CD14-positive monocyte (primary cell): ENCODE data around the gene ROGDI. TPM values are rescaled to one million over a fixed set of nuclear protein-coding genes. Genes with fewer than 3 reads are reported as not detected.

Source experiments
- DNase-seq, 3 donors: peaks; one replicate each; pipeline ENCODE4 v3.0.0-alpha.2; 2011 to 2022
- H2AFZ ChIP-seq: 2 replicates; pipeline ENCODE4 v1.6.0; 2012; ENCODE audit warnings: mild to moderate bottlenecking, low read depth, low read length, inconsistent platforms; ENCODE audit not compliant: insufficient read depth, poor library complexity, severe bottlenecking
- H3K27ac ChIP-seq, 2 donors: 1 replicate in 1 of 2; 2 replicates in 1 of 2; pipeline ENCODE4 v1.5.1; 2012 to 2013; ENCODE audit warnings: low read length in 2 of 2, control low read depth in 1 of 2, inconsistent platforms in 1 of 2, low read depth in 1 of 2, mild to moderate bottlenecking in 1 of 2
- H3K27me3 ChIP-seq, 2 donors: one replicate each; pipeline versions ENCODE4 v1.6.0 to v1.6.1; 2011 to 2013; ENCODE audit warnings: low read length in 2 of 2; ENCODE audit not compliant: control insufficient read depth in 2 of 2, insufficient read depth in 2 of 2
- H3K36me3 ChIP-seq, 2 donors: replicated peaks in 1 of 2; 1 replicate in 1 of 2; 2 replicates in 1 of 2; pipeline versions ENCODE4 v1.5.1 to v1.6.1; 2012 to 2013; ENCODE audit warnings: low read length in 2 of 2, control low read depth in 1 of 2, inconsistent platforms in 1 of 2, mild to moderate bottlenecking in 1 of 2; ENCODE audit not compliant: insufficient read depth in 2 of 2, control insufficient read depth in 1 of 2
- H3K4me1 ChIP-seq, 2 donors: 1 replicate in 1 of 2; 2 replicates in 1 of 2; pipeline versions ENCODE4 v1.5.1 to v1.6.1; 2012 to 2013; ENCODE audit warnings: low read length in 2 of 2, control low read depth in 1 of 2, inconsistent platforms in 1 of 2, mild to moderate bottlenecking in 1 of 2, moderate library complexity in 1 of 2; ENCODE audit not compliant: insufficient read depth in 2 of 2, control insufficient read depth in 1 of 2
- H3K4me2 ChIP-seq: replicated peaks from 2 replicates; pipeline ENCODE3; 2012; ENCODE audit warnings: low read length, moderate library complexity, mild to moderate bottlenecking; ENCODE audit not compliant: poor library complexity, severe bottlenecking; ENCODE audit errors: extremely low read depth
- H3K4me3 ChIP-seq, 3 experiments: fragments of 200-600 bp in 1 of 3; sonication (generic) in 1 of 3; replicated peaks in 1 of 3; 1 replicate in 2 of 3; 2 replicates in 1 of 3; pipeline ENCODE4 v1.5.1; 2011 to 2013; ENCODE audit warnings: low read length in 3 of 3, mild to moderate bottlenecking in 3 of 3, control low read depth in 2 of 3, low read depth in 2 of 3, inconsistent platforms in 1 of 3, moderate library complexity in 1 of 3
- H3K79me2 ChIP-seq: 2 replicates; pipeline ENCODE4 v1.6.0; 2012; ENCODE audit warnings: mild to moderate bottlenecking, control low read depth, inconsistent platforms, low read length, moderate library complexity; ENCODE audit not compliant: insufficient read depth
- H3K9ac ChIP-seq: 2 replicates; pipeline ENCODE4 v1.6.0; 2017; ENCODE audit warnings: low read length, mild to moderate bottlenecking; ENCODE audit not compliant: insufficient read depth, poor library complexity, severe bottlenecking
- H3K9me3 ChIP-seq, 2 donors: replicated peaks in 1 of 2; 1 replicate in 1 of 2; 2 replicates in 1 of 2; pipeline versions ENCODE4 v1.5.1 to v1.6.1; 2012 to 2013; ENCODE audit warnings: low read length in 2 of 2, control low read depth in 1 of 2; ENCODE audit not compliant: control insufficient read depth in 1 of 2, insufficient read depth in 1 of 2
- H4K20me1 ChIP-seq: 2 replicates; pipeline ENCODE4 v1.6.0; 2012; ENCODE audit warnings: mild to moderate bottlenecking, low read length, control low read depth, moderate library complexity; ENCODE audit not compliant: insufficient read depth
- H3K27ac Mint-ChIP-seq, 7 donors: one replicate each; pipeline ENCODE4 v1.8.0; 2020; ENCODE audit warnings: mild to moderate bottlenecking in 7 of 7, mixed read lengths in 7 of 7, moderate library complexity in 6 of 7, inconsistent platforms in 2 of 7
- H3K27me3 Mint-ChIP-seq, 3 donors: one replicate each; pipeline ENCODE4 v1.8.0; 2021 to 2022; ENCODE audit warnings: low read depth in 3 of 3, mild to moderate bottlenecking in 3 of 3, mixed read lengths in 3 of 3, moderate library complexity in 3 of 3, inconsistent platforms in 1 of 3
- H3K36me3 Mint-ChIP-seq, 2 donors: one replicate each; pipeline ENCODE4 v1.8.0; 2020; ENCODE audit warnings: mixed read lengths in 2 of 2, inconsistent platforms in 1 of 2, mild to moderate bottlenecking in 1 of 2
- H3K4me1 Mint-ChIP-seq: one replicate; pipeline ENCODE4 v1.8.0; 2020; ENCODE audit warnings: mild to moderate bottlenecking, mixed read lengths
- H3K4me3 Mint-ChIP-seq, 2 donors: one replicate each; pipeline ENCODE4 v1.8.0; 2020; ENCODE audit warnings: mild to moderate bottlenecking in 2 of 2, mixed read lengths in 2 of 2, moderate library complexity in 1 of 2
- H3K9me3 Mint-ChIP-seq, 7 donors: one replicate each; pipeline ENCODE4 v1.8.0; 2020 to 2022; ENCODE audit warnings: mixed read lengths in 7 of 7, mild to moderate bottlenecking in 6 of 7, moderate library complexity in 6 of 7, inconsistent platforms in 2 of 7
- CTCF ChIP-seq: fragments of 200-600 bp; IDR thresholded peaks from one replicate; pipeline ENCODE4 v1.8.0; 2022; ENCODE audit warnings: antibody characterized with exemption, mild to moderate bottlenecking
- WGBS: methylation state at CpG from one replicate; pipeline ENCODE4 v1.1.5; 2013; ENCODE audit warnings: missing lambda C conversion rate; ENCODE audit not compliant: insufficient coverage; 5-methylcytosine and 5-hydroxymethylcytosine counted together
- intact Hi-C, 2 donors: fragments of 100-400 bp; cut with micrococcal nuclease; formaldehyde crosslinking; loops; one replicate each; pipeline versions ENCODE4 v1.15.0 to v1.15.1; 2023
- polyA plus RNA-seq, 3 donors: library from polyadenylated mRNA; depleted of rRNA in 1 of 3; unstranded in 2 of 3; stranded (reverse) in 1 of 3; fragments of 300-500 nt in 2 of 3; fragments of >200 nt in 1 of 3; fragmentation: Illumina TruSeq in 2 of 3; gene quantifications; 1 replicate in 2 of 3; 2 replicates in 1 of 3; pipeline ENCODE4 v1.2.3, GENCODE V29; 2012 to 2021

ROGDI gene
- polyA plus RNA-seq, 3 donors = 40.9 to 126 (median 54.4) TPM

- no peak overlapping the region for H3K4me3 Mint-ChIP-seq
- H3K27ac ChIP-seq = no peak overlapping the region
- H3K4me3 ChIP-seq = no peak overlapping the region
- no peaks in the 10 kb centered on the region for H3K9me3 ChIP-seq
- peaks cover 0 to 3% (median 2%) of the 10 kb centered on the region in 3 donors for H3K27me3 Mint-ChIP-seq
- H3K4me1 ChIP-seq = peaks cover 4 to 12% of the 10 kb centered on the region in 2 donors
- H3K36me3 Mint-ChIP-seq = no peaks in the 10 kb centered on the region
- H4K20me1 ChIP-seq = no peaks in the 10 kb centered on the region
- WGBS = 78% methylated on average over 3 of the region's 13 CpGs
- DNase-seq = no peak
- no peaks in the 10 kb centered on the region for H3K79me2 ChIP-seq
- no peak overlapping the region for H3K27ac Mint-ChIP-seq
- no peak for TF ChIP-seq CTCF
- H3K4me2 ChIP-seq = no peak overlapping the region
- H3K36me3 ChIP-seq = no peaks in the 10 kb centered on the region
- intact Hi-C loops = no loop called here
- H3K9me3 Mint-ChIP-seq = peaks cover 0 to 2% (median 0%) of the 10 kb centered on the region in 7 donors
- no peak overlapping the region for H3K9ac ChIP-seq
- H3K27me3 ChIP-seq = no peaks in the 10 kb centered on the region
- H3K4me1 Mint-ChIP-seq = peaks cover 14% of the 10 kb centered on the region
- H2AFZ ChIP-seq = no peak overlapping the region
These were observed 27.4 kb downstream of the ROGDI start for GRCh38 chr16:4775005-4775404.

- 100% methylated on average over 3 of the region's 5 CpGs for WGBS
- Mint-ChIP-seq H3K9me3 (peaks cover 0 to 2% (median 0%) of the 10 kb centered on the region in 7 donors), H3K27me3 (peaks cover 1 to 3% (median 2%) of the 10 kb centered on the region in 3 donors), H3K4me3 (no peak overlapping the region), H3K36me3 (no peaks in the 10 kb centered on the region), H3K27ac (no peak overlapping the region), H3K4me1 (peaks cover 32% of the 10 kb centered on the region)
- H3K27ac ChIP-seq = no peak overlapping the region
- DNase-seq = no peak
- no peak for TF ChIP-seq CTCF
- no peak overlapping the region for H2AFZ ChIP-seq
- intact Hi-C loops = no loop called here
- no peaks in the 10 kb centered on the region for H3K36me3 ChIP-seq
- no peak overlapping the region for H3K4me3 ChIP-seq
- no peaks in the 10 kb centered on the region for H4K20me1 ChIP-seq
- H3K27me3 ChIP-seq = no peaks in the 10 kb centered on the region
- H3K79me2 ChIP-seq = no peaks in the 10 kb centered on the region
- H3K9ac ChIP-seq = no peak overlapping the region
- no peak overlapping the region for H3K4me2 ChIP-seq
- no peaks in the 10 kb centered on the region for H3K9me3 ChIP-seq
- H3K4me1 ChIP-seq = peaks cover 18 to 29% of the 10 kb centered on the region in 2 donors
These were observed 30.1 kb downstream of the ROGDI start for GRCh38 chr16:4772351-4772750.
